GM19395 (cell line): ENCODE data around the gene EFHC2.
"Not testable (repeated sequence)": the region's sequence is repeated elsewhere in the genome, so short reads cannot be mapped to it uniquely, and the experiment has no call there.

Experiments
- ATAC-seq: cut with Tn5 transposase; IDR thresholded peaks from one replicate; pipeline ENCODE4 v1.9.1; 2021; ENCODE audit warnings: mild to moderate bottlenecking, moderate library complexity; ENCODE audit not compliant: unreplicated experiment

Gene EFHC2

GRCh38 chrX:44299177-44299576 is 44.3 kb downstream of the EFHC2 start:
- ATAC-seq: no peak

- peak; percentile 61 for ATAC-seq
These were observed 51.9 kb downstream of the EFHC2 start for GRCh38 chrX:44291468-44292092.

GRCh38 chrX:44290718-44291117 is 52.8 kb downstream of the EFHC2 start:
- ATAC-seq: no peak

GRCh38 chrX:44282753-44283152 is 60.7 kb downstream of the EFHC2 start:
- no peak for ATAC-seq

GRCh38 chrX:44280116-44280515 is 63.4 kb downstream of the EFHC2 start:
- no peak for ATAC-seq

- ATAC-seq: no peak
These were observed 69.4 kb downstream of the EFHC2 start for GRCh38 chrX:44274096-44274495.

GRCh38 chrX:44267861-44268260 is 75.6 kb downstream of the EFHC2 start:
- ATAC-seq: no peak

- no peak for ATAC-seq
These were observed 76.4 kb downstream of the EFHC2 start for GRCh38 chrX:44267116-44267515.

- ATAC-seq: no peak
These were observed 77.9 kb downstream of the EFHC2 start for GRCh38 chrX:44265559-44265958.

- ATAC-seq: no peak
These were observed 78.5 kb downstream of the EFHC2 start for GRCh38 chrX:44264936-44265335.

GRCh38 chrX:44261286-44261685 is 82.2 kb downstream of the EFHC2 start:
- ATAC-seq: no peak

- no peak for ATAC-seq
These were observed 82.9 kb downstream of the EFHC2 start for GRCh38 chrX:44260609-44261008.

GRCh38 chrX:44255742-44256141 is 87.7 kb downstream of the EFHC2 start:
- not testable (repeated sequence) for ATAC-seq

GRCh38 chrX:44253575-44253942 is 89.9 kb downstream of the EFHC2 start:
- ATAC-seq: peak; percentile 14

GRCh38 chrX:44252688-44253574 is 90.5 kb downstream of the EFHC2 start:
- peak; percentile 96 for ATAC-seq

- ATAC-seq: no peak
These were observed 96.0 kb downstream of the EFHC2 start for GRCh38 chrX:44247468-44247867.

- no peak for ATAC-seq
These were observed 96.6 kb downstream of the EFHC2 start for GRCh38 chrX:44246826-44247225.

GRCh38 chrX:44245733-44246132 is 97.7 kb downstream of the EFHC2 start:
- ATAC-seq: no peak

- no peak for ATAC-seq
These were observed 99.5 kb downstream of the EFHC2 start for GRCh38 chrX:44244008-44244407.

GRCh38 chrX:44241546-44241945 is 101.9 kb downstream of the EFHC2 start:
- ATAC-seq: no peak

GRCh38 chrX:44240036-44240435 is 103.4 kb downstream of the EFHC2 start:
- no peak for ATAC-seq

GRCh38 chrX:44239036-44239435 is 104.4 kb downstream of the EFHC2 start:
- no peak for ATAC-seq
